HG03025 (cell line): ENCODE measurements around the gene OPTN.
"Not testable (repeated sequence)": the region's sequence is repeated elsewhere in the genome, so short reads cannot be mapped to it uniquely, and the experiment has no call there.

Source experiments
- ATAC-seq: cut with Tn5 transposase; IDR thresholded peaks from one replicate; pipeline ENCODE4 v1.9.1; 2021; ENCODE audit warnings: mild to moderate bottlenecking, moderate library complexity; ENCODE audit not compliant: unreplicated experiment, low FRiP score

OPTN gene

GRCh38 chr10:13099666-13100348, at the start of gene OPTN:
Gene OPTN, plus strand, starts transcription at chr10:13100163. Its CDS starts 8,960 bp downstream, at chr10:13109123.
- peak; percentile 54 for ATAC-seq

GRCh38 chr10:13051126-13051694, 48.8 kb upstream of the OPTN start:
- ATAC-seq, result no peak

- ATAC-seq, result not testable (repeated sequence)
Measured at GRCh38 chr10:13053208-13053607, 46.8 kb upstream of the OPTN start.

DNA sequence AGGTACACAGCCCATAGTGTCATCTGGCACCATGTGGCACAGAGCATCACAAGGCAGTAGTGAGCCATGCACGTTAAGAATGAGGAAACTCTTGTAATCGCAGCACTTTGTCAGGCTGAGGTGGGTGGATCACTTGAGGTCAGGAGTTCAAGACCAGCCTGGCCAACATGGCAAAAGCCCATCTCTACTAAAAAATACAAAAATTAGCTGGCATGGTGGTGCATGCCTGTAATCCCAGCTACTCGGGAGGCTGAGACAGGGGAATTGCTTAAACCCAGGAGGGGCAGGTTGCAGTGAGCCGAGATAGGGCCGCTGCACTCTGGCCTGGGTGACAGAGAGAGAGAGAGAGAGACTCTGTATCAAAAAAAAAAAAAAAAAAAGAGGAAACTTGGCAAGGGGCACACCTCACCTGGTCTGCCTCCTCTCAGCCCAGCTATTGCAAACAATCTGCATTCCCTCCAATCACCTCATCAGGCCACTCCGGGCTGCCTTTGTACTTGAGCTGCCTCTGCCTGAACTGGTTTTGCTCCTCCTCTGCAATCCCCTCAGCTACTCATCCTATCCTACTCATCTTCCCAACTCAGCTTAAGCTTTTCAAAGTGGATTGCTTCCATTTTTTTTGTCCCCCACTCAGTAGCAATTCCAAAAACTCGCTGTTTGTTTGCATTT, 46.0 kb upstream of the OPTN start:
- ATAC-seq, result no peak

GRCh38 chr10:13054844-13055243, 45.1 kb upstream of the OPTN start:
- no peak for ATAC-seq

DNA sequence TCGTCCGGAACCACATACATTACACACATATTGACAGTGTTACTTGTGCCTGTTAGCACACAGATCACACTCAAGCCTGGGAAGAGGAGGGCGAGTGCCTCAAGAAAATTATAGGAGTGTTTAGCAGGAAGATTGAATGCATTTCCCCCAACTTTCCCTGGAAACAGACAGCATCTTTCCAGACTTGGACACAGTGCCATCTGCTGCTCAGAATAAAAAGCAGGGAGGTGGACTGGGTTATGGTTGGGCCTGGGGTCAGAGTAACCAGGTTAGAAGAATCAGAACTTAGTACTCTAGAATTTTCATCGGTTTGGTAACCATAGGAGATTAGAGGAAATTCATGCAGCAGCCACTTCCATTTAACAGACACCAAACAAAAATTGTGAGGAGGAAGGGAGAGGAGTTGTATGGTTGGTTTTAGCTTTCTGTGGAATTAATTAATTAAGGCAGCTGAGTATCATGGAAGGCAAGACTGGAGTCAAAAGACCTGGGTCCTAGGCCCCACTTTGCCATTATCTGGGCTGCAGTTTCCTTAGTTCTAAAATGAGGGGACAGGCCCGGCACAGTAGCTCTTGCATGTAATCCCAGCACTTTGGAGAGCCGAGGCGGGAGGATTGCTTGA, 43.4 kb upstream of the OPTN start:
- ATAC-seq, result no peak

DNA sequence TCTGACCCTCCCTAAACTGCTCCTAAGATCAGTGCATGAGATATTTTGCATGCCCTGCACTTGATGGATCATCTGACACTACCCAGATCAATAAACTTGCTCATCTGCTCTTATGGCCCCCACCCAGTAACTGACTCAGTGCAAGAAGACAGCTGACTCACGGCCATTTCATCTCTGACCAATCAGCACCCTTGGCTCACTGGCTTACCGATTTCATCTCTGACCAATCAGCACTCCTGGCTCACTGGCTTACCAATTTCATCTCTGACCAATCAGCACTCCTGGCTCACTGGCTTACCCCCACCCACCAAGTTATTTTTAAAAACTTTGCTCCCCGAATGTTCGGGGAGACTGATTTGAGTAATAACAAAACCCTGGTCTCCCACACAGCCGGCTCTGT, 37.2 kb upstream of the OPTN start:
- ATAC-seq, result no peak

DNA sequence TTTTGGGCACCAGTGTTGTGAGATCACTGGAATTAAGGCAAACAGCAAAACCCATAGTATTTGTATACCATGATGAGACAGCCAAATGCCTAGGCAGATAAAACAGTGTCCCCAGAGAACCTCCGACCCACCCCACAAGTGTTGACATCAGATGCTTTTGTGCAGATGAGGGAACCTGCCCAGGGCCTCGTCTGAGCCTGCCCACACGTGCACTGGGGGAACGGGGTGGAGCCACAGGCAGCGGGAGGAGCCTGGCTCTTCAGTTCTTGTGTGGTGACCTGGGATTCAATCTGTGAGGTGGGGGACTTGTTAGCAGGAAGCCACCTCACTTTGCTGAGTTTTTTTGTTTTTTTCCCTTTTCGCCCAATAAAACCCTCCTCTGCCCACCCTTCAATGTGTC, 33.4 kb upstream of the OPTN start:
- ATAC-seq, result no peak

DNA sequence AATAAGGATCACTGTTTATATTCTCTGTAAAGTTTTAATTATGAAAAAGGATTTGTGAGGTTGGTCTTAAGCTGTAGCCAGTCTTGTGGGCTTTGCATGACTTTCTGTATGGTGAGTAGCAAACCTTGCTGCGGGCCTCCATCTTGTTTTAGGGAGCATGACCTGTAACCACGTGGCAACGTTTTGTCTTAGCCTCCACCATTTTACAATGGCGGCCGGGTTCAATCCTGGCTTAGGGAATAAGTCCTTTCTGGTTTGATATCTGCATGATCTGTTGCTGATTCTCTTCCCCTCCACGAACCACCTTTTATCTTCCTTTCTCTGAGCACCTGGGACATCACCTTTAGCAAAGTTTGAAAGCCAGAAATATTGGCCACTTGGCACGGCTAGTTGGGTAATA, 32.5 kb upstream of the OPTN start:
- no peak for ATAC-seq

GRCh38 chr10:13068071-13068470, 31.9 kb upstream of the OPTN start:
- ATAC-seq, result no peak

- no peak for ATAC-seq
Measured at GRCh38 chr10:13068484-13068883, 31.5 kb upstream of the OPTN start.

GRCh38 chr10:13072339-13072738, 27.6 kb upstream of the OPTN start:
- ATAC-seq, result no peak

DNA sequence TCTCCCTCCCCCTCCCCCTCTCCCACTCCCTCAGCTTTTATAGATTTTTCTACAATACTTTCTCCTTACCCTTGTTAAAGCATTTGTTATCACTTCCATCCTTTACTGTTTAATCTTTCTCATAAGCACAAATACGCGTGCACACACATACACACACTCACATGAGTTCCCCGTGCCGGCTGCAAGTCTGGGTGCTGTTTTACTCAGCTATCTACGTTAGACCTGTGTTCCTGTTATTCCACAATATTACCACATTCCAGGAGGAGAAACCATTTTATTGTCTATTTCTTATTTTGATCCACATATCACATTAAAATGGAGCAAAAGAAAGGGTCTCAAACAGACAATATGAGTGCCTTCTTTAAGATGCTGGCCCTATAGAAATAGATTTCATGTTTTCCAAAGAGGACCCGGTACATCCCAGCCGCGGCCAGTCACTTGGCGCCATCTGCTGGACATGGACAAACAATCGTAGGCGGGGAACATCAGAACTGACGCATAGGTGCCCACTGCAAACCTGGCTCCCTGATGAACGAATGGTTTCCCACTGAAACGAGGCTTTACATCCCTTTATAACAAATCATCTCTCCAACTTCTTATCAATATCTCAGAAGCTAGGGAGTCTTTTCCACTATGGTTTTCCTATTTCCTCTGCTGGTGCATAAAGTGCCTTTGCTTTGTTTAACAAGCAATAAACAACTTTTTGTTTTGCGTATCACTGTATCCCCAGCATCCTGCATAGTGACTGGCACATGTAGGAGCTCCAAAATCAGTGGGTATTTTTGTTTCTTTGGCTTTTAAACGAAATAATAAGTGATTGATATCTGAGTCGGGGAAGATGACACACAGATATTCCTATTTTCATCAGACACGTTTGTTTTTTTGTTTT, 25.2 kb upstream of the OPTN start:
- ATAC-seq, result no peak

GRCh38 chr10:13078912-13079775, 20.8 kb upstream of the OPTN start:
- ATAC-seq, result no peak

- no peak for ATAC-seq
Measured at GRCh38 chr10:13079776-13080050, 20.2 kb upstream of the OPTN start.

DNA sequence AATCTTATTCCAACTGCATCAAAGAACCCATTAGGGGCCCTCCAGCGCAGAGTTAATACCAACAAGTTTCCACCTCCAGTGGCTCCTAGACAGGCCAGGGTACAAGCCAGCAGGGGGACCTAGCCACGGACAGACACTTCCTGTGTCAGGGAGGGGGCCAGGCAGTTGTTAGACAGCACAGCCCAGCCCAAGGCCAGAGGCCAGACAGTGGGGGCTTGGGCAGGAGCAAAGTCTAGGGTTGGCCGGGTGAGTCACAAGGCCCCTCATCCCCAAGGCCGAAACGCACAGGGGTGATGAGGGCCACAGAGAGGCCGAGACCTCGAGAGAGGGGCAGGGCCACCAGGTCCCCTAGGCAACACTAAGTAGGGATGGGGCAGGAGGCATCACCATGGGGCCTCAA, 19.3 kb upstream of the OPTN start:
- ATAC-seq, result no peak

- ATAC-seq, result not testable (repeated sequence)
Measured at GRCh38 chr10:13083700-13084099, 16.3 kb upstream of the OPTN start.

DNA sequence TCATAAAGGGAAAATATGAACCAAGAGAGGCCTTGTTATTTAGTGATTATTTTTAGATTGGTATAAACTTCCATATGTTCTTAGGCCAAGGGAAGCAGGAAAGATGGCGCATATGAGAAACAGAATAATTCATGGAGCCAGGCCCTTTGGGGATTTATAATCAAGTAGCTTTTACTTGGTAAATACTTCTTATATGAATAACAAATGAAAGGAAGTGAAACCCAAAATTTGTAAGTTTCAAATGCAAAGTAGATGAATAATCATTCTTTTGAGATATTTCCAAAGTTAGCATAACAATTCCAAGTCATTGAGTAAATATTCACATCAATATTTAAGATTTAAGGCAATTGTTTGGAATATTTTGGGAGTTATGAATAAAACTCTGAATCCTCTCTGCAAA, 13.9 kb upstream of the OPTN start:
- no peak for ATAC-seq

DNA sequence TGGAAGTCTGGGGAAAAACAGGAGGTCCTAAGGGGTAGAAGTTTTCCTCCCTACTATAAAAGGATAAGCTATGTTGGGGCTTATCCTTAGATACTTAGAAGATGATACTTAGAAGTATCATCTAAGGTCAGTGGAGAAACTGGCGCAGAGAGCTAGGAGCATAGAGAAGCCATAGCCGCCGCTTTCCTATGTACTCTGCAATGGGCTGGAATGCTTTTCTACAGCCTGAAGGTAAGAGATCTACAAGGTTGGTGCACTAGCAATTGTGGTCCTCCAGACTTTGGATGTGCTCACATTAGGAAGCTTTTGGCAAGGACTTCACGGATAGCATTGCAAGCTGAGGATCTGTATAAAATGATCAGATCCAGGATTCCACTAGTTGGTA, 12.4 kb upstream of the OPTN start:
- no peak for ATAC-seq
